Fibroblast of the conjunctiva (primary cell): ENCODE measurements around the gene CDK1.

Experiments used
- DNase-seq: peaks from one replicate; pipeline ENCODE4 v3.0.0-alpha.2; 2010; ENCODE audit warnings: low read depth

Gene CDK1

DNA sequence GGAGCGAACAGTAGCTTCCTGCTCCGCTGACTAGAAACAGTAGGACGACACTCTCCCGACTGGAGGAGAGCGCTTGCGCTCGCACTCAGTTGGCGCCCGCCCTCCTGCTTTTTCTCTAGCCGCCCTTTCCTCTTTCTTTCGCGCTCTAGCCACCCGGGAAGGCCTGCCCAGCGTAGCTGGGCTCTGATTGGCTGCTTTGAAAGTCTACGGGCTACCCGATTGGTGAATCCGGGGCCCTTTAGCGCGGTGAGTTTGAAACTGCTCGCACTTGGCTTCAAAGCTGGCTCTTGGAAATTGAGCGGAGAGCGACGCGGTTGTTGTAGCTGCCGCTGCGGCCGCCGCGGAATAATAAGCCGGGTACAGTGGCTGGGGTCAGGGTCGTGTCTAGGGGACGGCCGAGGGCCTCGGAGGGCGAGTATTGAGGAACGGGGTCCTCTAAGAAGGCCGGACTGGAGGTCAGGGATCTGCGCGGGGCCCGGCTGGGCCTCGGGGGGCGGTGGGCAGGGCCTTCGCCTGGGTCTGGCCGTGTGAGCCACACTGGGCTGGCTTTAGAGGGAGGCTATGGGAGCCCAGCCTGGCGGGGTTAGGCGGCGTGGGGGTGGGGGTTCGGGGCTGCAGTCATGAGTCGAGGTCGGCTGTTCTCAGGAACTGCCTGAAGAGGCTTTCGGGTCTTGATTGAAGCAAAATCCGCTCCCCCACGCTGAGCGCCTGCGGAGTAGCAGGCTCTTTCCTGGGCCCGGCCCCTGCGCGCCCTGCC, at the start of gene CDK1:
Gene CDK1 (plus strand): TSS at position 265 of the 757 bp plus-strand sequence. CDS start 1,688 bp downstream, outside the sequence.
- peak; percentile 94 for DNase-seq

- no peak for DNase-seq
Measured at GRCh38 chr10:60729106-60729505, 49.2 kb upstream of the CDK1 start.

- no peak for DNase-seq
Measured at GRCh38 chr10:60731134-60731885, 47.0 kb upstream of the CDK1 start.

DNA sequence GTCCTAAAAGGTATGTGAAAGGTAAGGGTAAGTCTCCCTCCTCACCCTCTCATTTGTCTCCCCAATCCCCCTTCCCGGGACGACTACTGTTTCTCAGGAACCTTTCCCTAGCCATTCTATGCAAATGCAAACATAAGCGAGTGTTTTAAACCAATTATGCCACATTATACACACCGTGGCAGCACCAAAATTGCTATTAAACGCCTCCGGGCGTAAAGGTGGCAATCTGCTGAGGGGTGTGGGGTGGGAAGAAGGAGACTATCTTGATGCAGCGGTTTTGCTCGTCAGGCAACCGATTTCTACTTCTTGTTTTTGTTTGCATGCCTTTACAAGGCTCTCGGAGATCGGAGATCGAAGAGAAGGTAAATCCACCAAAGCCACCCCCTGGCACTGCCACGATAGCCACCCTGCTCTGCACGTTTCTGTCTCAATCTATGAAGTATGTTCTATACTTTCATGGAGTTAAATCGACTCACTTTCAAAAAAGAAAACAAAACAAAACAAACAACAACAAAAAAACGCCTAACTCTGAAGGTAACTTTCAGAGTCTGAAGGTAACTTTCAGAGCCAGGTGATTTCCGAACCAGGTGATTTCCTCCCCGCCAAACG, 46.0 kb upstream of the CDK1 start:
- no peak for DNase-seq

DNA sequence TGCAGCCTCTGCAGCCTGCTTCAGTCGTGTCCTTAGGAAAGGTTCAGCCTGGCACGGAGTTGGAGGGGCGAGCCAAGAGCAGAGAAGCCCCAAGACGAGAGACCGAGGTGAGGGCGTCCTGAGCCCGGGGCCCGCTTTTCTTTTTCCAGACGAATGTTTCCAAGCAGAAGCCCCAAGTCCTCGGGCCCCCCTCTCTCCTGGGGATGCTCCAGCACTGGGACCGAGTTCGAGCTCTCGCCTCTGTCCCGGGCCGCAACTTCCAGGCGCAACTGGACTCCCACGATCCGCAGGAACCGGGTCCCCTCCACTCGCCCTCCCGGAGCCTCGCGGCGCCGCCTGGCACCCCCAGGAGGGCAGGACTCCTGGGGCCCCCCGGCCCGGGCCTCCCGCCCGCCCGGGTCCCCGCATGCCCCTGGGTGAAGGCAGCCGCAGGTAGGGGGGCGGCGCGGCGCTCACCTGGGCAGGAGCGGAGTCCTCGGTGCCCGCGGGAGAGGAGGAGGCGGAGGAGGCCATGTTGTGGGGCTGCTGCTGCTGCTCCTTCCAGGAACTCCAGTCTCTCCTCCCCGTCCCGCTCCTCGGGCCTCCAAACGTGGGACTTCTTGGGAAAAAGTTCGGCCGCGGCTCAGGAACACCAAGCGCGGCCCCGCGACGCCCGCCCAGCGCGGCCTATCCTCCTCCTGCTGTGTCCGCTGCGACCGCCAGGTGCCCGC, 45.3 kb upstream of the CDK1 start:
- no peak for DNase-seq

DNA sequence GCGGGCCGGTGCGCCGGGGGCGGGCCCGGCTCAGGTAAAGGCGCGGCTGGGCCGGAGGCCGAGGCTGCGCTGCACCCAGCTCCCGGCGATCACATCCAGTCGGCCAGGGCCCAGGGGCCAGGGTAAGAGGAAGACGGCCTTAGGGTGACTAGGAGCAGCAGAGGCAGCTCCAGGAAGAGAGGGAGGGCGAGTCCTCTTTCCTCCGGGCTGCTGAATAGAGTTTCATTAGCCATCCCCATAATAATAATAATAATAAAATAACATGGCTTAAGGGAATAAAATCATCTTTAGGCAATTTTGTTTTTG, 44.8 kb upstream of the CDK1 start:
- no peak for DNase-seq

- DNase-seq, result no peak
Measured at GRCh38 chr10:60733826-60734225, 44.5 kb upstream of the CDK1 start.

GRCh38 chr10:60734226-60734625, 44.1 kb upstream of the CDK1 start:
- DNase-seq, result no peak

GRCh38 chr10:60735244-60735643, 43.0 kb upstream of the CDK1 start:
- DNase-seq, result no peak

DNA sequence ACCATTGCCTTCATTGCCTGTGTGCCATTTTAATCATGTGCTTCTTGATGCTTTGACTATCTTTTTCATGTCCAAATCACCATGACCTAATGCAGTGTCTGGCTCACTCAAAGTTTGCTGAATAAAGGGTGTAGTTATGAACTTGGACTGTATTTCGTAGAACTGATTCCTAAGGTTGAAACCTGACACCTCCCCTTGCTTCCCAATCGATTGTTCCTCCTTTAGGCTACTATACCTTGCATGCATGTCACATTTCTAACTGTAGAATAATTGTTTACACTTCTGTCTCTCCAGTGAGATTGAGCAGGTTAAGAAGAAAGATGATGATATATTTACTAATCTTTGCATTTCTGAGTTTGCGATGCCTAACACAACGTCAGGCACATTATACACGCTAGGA, 41.0 kb upstream of the CDK1 start:
- DNase-seq, result no peak

DNA sequence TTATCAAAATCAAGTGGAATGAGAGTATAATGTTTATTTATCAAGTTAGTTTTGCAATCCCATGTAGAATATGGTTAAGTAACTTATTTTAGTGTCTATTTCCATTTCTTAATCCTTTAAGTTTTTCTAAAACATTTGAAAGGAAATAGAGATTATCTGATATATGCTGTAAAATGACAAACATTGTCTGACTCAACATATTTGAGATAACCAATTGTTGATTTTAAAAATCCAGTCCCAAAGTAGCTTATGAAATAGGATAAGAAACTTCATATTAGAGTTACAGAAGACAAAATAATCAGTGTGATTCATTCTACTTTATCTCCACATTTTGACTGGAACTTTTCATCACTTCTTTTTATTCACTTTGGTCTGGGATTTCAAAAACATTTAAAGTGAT, 38.7 kb upstream of the CDK1 start:
- DNase-seq, result no peak

- DNase-seq, result no peak
Measured at GRCh38 chr10:60742512-60742911, 35.8 kb upstream of the CDK1 start.

GRCh38 chr10:60747817-60748469, 30.3 kb upstream of the CDK1 start:
- no peak for DNase-seq

GRCh38 chr10:60753152-60753551, 25.1 kb upstream of the CDK1 start:
- no peak for DNase-seq

- DNase-seq, result no peak
Measured at GRCh38 chr10:60753817-60754216, 24.5 kb upstream of the CDK1 start.

- DNase-seq, result no peak
Measured at GRCh38 chr10:60757420-60757895, 20.8 kb upstream of the CDK1 start.

GRCh38 chr10:60759181-60759580, 19.1 kb upstream of the CDK1 start:
- DNase-seq, result no peak

DNA sequence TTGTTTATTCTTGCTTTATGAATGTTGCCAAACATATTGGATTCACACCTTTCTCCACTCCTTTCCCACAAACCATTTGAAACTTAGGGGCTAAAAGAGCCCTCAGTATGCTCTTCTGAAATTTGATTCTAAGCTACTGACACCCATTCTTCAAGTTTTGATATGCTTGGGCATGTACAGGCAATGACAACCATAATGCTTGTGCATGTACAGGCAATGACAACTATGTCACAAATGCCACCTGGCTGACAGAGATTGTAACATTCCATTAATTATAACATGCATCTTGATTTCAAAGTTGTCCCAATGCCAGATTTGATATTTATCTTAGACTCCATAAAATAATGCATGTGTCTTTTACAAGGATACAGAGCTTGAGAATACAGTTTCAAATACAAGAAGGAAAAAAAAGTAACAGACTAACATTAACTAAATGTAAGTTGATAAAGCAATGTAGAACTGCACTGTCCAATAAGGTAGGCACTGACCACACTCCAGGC, 17.5 kb upstream of the CDK1 start:
- DNase-seq, result no peak

DNA sequence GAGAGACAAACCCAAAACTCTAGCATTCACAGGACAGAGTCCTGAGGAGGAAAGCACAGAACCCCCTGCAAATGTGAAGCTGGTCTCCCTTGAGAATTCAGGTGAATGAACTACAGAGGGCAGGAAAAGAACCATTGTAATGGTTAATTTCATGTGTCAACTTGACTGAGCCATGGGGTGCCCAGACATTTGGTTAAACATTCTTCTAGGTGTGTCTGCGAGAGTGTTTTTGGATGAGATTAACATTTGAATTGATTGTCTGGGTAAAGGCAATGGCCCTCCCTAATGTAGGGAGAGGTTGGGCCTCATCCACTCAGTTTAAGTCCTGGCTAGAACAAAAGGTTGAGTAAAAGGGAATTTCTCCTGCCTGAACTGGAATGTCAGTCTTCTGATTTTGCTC, 15.7 kb upstream of the CDK1 start:
- DNase-seq, result no peak

DNA sequence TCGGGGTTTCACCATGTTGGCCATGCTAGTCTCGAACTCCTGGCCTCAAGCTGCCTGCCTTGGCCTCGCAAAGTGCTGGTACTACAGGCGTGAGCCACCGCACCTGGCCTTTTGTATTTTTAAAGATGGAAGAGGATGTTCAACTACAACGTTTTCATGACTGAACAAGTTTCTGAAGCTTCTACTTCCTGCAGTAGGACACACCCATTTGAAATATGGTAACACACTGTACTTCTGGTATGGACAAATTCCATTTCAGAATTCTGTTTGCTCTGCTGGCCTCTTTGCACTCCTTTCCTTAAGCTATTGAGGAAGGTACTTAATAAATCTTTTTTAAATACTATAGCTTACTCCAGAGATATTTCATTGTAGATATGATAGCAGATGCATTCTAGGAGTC, 10.9 kb upstream of the CDK1 start:
- DNase-seq, result no peak

DNA sequence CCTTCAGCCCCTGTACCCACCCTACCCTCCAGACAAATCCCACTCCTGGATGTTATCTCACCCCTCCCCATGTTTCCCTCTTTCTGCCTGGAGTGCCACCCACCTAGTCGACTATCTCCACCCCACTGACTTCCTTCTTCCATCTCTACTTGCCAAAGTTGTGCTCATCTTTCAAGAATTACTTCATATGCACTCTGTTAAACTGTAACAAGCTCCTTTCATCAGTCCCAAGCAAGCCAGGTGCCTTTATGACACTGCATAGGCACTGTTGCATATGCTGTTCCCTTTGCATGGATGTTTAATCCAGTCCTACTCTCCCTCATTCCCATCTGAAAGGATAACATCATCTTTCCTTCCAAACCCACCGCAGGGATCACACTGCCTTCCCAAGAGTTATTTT, 8.9 kb upstream of the CDK1 start:
- no peak for DNase-seq

- DNase-seq, result no peak
Measured at GRCh38 chr10:60777696-60778213, 523 bp upstream of the CDK1 start.
